ENCODE data around the gene RAD9A. TPM values are rescaled to one million over a fixed set of nuclear protein-coding genes. Genes with fewer than 3 reads are reported as not detected.

Gene RAD9A
- total and polyA plus RNA-seq, 9 of the 15 experiments (the other 6 are each of a cell fraction or from before 2014, with no cell fraction given), result 1.4 to 41.2 (median 16.1) TPM

- TF ChIP-seq ZNF609 (CRISPR knock-in tag; IDR thresholded peaks at IDR 0.05; ENCODE audit: borderline replicate concordance) (no peak), NFE2L1 (tag; IDR thresholded peaks at IDR 0.05; ENCODE audit: borderline replicate concordance, low read depth) (no peak), HNRNPUL1 (IDR thresholded peaks at IDR 0.05; ENCODE audit: low read length) (no peak), RFX7 (CRISPR knock-in tag; IDR thresholded peaks at IDR 0.05) (no peak), ZBTB12 (CRISPR knock-in tag; IDR thresholded peaks at IDR 0.05) (no peak), ARID3A (IDR thresholded peaks at IDR 0.05; ENCODE audit: borderline replicate concordance, low read depth, low read length) (no peak), EP300 (IDR thresholded peaks at IDR 0.05; ENCODE audit: low read length) (no peak), CHD1 (IDR thresholded peaks at IDR 0.05; ENCODE audit: low read length) (no peak), ARID1B (IDR thresholded peaks at IDR 0.05) (peak; percentile 42; the same call in 1 of the 2 replicates), MITF (IDR thresholded peaks at IDR 0.05) (no peak), SIN3B (IDR thresholded peaks at IDR 0.05; ENCODE audit: low read depth) (no peak), MEIS2 (IDR thresholded peaks at IDR 0.05; ENCODE audit: partially characterized antibody) (no peak), TBP (optimal IDR thresholded peaks at IDR 0.05; ENCODE audit: low read depth, low read length) (peak; percentile 31), GTF3C2 (IDR thresholded peaks at IDR 0.05; ENCODE audit: borderline replicate concordance, extremely low read depth, insufficient read length) (no peak), NFIC (IDR thresholded peaks at IDR 0.05) (no peak), COPS2 (conservative IDR thresholded peaks at IDR 0.05) (no peak)
These were observed 34.8 kb upstream of the RAD9A start (continued) for GRCh38 chr11:67356864-67357561.
